RPMI7951 (cell line): ENCODE results near the gene DHX38. TPM values are rescaled to one million over a fixed set of nuclear protein-coding genes. Genes with fewer than 3 reads are reported as not detected.

ENCODE experiments used
- DNase-seq: peaks from one replicate; pipeline ENCODE4 v3.0.0-alpha.2; 2012; ENCODE audit warnings: low read depth
- total RNA-seq: library from RNA; depleted of rRNA; stranded (reverse); fragments of >200 nt; shearing (Covaris generic); gene quantifications from 2 replicates; pipeline ENCODE4 v1.2.3, GENCODE V29; 2014

DHX38 gene
- total RNA-seq, 1 experiment from 2014 or later = 35.6 TPM

GRCh38 chr16:72083778-72084404, 9.8 kb upstream of the DHX38 start:
- DNase-seq = no peak

DNA sequence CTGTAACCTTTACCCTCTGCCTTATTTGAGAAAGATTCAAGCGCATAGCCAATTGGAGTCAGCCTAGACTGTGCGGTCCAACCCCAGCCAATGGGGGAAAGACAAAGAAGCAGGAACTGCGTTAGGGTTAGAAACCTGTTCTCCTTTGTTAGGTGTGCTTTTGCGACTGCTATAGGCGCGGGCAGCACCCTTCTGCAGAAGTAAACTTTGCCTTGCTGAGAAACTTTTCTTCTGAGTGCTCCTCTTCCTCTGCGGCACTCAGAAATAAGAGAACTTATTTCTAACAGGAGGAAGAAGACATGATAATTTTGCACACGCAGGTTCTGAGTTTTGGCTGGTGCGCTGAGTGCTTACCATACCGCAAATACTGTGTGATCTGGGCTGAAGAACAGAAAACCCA, 9.2 kb upstream of the DHX38 start:
- DNase-seq = no peak

- DNase-seq = no peak
Observed at GRCh38 chr16:72085002-72085401, 8.6 kb upstream of the DHX38 start.

GRCh38 chr16:72091217-72091616, 2.4 kb upstream of the DHX38 start:
- DNase-seq = no peak

DNA sequence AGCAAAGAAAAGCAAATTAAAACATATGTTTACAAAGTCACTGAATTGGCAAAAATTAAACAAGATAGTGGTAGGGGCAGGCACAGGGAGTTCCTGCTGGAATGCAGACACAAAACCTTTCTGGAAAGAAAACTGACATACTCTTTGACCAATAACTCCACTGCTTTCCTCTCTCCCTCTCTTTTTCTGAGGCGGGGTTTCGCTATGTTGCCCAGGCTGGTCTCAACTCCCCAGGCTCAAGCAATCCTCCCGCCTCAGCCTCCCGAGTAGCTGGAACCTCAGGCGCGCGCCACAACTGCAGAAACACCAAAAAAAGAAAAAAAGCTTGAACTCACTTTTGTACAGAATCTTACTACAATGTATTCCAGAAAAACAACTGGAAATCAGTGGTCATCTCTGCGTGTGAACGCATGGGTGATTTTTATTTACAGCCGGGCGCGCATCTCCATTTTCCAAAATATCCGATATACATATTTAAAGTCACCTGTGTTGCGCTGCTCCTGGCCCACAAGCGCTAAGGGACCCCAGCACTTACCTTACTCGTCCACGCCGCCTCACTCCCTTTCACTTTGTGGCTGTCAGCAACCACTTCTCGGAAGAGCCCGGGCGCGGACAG, 707 bp upstream of the DHX38 start:
- DNase-seq = peak; percentile 73

GRCh38 chr16:72094266-72094610, 591 bp downstream of the DHX38 start:
- peak; percentile 15 for DNase-seq

DNA sequence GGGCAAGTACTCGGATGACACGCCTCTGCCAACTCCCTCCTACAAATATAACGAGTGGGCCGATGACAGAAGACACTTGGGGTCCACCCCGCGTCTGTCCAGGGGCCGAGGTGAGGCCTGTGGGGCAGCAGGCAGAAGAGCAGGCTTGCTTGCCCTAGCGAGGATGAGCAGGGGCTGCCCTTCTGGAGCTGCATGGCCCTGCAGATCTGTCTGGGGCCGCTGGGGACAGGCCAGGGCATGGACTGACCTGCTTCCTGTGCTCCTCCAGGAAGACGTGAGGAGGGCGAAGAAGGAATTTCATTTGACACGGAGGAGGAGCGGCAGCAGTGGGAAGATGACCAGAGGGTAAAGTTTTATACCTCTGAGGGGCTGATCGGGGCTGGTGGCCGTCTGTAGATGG, 5.3 kb downstream of the DHX38 start:
- DNase-seq = no peak

- DNase-seq = peak; percentile 51
Observed at GRCh38 chr16:72099377-72099818, 5.8 kb downstream of the DHX38 start.

DNA sequence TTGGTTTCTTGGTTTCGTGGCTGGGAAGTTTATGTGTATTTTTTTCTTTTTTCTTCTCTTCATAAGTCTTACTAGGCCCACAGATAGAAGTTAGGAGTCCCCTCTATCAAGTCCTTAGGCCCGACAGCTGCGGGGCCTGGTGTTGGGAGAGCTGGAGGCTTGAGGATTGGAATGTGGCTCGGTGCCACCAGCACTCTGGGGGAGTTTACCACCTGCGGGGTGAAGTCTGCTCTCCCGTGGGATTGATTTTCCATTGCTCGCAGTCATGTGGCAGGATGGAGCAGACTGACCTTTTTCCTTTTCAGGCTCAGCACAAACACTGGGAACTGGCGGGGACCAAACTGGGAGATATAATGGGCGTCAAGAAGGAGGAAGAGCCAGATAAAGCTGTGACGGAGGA, 7.5 kb downstream of the DHX38 start:
- DNase-seq = no peak

GRCh38 chr16:72104905-72105304, 11.3 kb downstream of the DHX38 start:
- no peak for DNase-seq

- no peak for DNase-seq
Observed at GRCh38 chr16:72105978-72106377, 12.3 kb downstream of the DHX38 start.

DNA sequence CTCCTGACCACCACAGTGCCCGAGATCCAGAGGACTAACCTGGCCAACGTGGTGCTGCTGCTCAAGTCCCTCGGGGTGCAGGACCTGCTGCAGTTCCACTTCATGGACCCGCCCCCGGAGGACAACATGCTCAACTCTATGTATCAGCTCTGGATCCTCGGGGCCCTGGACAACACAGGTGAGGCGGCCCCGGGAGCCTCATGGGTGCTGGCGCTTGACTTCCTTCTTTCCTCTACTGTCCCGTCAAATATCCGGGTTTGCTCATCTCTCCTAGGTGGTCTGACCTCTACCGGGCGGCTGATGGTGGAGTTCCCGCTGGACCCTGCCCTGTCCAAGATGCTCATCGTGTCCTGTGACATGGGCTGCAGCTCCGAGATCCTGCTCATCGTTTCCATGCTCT, 13.7 kb downstream of the DHX38 start:
- DNase-seq = no peak

DNA sequence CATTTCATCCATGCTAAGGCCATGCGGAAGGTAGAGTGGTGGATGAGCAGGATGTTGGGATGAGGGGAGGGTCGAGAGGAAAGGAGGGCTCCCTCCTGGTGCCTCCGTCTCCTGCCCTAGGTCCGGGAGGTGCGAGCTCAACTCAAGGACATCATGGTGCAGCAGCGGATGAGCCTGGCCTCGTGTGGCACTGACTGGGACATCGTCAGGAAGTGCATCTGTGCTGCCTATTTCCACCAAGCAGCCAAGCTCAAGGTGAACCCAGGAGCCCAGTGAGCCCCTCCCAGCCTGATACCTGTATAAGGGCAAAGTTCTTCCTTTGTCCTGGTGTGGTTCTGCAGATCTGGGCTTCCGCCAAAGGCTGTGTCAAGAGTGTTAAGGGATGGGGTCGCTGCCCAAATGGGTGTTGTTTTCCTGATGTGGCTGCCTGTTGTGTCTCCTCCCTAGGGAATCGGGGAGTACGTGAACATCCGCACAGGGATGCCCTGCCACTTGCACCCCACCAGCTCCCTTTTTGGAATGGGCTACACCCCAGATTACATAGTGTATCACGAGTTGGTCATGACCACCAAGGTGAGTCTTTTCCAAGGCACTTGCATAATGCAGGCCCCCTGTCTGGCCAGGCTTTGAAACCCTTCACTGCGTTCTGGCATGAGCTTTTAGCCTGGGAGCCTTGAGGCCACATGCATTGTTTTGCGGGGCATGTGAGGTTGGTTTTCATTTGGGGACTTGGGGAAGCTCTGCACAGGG, 14.9 kb downstream of the DHX38 start:
- no peak for DNase-seq

DNA sequence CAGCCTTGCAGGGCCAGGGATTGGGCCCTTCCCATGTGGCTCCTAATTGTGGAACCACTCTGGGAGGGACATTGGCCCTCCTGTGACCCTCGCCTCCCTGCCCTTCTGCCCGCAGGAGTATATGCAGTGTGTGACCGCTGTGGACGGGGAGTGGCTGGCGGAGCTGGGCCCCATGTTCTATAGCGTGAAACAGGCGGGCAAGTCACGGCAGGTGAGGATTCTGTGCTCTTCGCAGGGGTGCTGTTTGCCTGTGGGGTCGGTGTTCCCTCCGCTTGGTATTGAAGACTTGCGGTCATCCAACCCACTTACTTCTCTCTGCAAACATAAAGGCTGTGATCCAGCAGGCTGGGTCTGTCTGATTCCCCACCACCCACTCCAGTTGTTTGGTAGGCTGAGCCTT, 15.7 kb downstream of the DHX38 start:
- no peak for DNase-seq

DNA sequence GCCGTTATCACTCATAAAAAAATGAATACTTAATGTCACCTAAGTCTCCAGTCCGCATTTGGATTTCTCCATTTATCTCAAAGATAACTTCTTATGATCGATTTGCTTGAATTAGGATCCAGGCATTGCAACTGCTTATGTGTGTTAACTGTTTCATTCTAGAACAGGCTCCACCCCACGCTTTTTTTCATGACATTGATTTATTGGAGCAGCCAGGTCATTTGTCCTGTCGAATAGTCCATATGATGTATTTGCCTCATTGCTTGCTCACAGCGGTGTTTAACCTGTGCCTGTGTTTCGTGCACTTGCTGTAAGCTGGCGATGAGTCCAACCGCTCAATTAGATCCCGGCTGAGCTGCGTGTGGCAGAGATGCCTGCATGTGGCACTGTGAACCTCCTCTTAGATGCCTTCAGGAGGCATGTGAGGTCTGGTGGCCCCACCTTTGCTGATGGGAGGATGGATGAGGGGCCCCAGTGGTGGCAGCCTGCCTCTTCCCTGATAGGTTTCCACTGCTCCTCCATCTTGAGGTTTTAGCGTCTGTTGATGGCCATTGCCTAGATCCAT, 16.4 kb downstream of the DHX38 start:
- no peak for DNase-seq

DNA sequence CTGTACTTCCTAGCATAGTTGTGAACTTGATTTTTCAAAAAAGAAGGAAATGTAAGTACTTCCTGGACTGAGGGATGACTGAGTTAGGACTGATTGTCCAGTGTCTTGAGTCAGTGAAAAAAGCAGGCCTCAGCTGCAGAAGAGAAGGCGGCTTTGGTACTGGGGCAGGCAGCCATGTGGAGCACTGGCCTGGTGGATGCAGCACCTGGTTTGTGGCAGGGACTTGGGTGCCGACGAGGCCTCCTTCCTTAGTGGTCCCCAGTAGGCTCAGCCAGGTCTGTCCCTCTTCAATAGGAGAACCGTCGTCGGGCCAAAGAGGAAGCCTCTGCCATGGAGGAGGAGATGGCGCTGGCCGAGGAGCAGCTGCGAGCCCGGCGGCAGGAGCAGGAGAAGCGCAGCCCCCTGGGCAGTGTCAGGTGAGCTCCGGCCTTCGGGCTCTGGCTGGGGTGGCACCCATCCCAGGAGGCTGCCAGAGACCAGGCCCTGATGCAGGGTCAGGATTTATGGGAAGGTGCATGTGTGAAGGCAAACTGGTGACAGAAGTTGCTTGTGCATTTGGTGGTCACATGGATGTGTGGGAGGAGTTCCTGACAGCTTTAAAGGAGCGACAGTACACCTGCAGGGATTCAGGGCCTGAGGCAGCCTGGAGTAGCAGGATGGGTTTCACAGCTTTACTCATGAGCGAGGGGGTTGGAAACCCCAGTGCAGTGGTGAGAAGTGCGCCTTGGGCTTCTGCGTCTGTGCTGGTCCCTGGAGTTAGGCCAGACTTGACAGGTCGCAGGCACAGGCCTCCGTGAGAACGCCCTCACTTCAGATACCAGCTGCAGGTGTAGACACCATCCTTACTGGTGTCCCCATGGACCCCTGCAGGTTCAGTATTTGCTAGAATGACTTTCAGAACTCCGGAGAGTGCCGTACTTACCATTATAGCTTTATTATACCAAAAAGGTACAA, 17.3 kb downstream of the DHX38 start:
- DNase-seq = no peak

DNA sequence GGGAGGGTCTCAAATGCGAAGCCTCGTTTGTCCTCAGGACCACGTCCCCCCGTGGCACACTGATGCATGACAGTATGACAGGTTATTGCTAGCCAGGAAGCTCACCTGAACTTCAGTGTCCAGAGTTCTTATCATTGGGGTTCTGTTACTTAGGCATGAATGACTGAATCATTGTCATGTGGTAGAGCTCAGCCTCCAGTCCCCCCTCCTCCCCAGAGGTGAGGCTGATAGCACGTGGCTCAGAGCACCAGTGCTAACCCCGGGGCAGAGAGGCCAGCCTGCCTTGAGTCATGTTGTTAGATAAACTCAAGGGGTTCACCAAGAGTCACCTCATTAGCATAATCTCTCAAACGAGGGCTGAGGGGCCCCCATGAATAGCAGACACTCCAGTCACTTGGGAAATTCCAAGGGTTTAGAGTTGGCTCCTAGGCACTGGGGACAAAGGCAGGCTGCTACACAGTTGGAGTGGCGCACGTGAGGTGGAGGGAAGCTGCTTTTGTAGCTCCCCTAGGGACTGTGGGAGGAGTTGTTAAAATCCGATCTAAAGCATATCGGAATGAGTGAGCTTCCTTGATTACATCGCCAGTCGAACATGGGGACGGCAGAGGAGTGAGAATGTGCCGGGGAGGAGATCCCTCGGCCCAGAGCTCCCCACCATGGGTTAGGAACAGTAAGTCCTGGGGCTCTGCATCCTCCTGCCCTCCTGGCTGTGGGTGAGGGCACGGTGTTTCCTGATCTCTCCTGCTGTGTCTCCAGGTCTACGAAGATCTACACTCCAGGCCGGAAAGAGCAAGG, 18.2 kb downstream of the DHX38 start:
- no peak for DNase-seq

DNA sequence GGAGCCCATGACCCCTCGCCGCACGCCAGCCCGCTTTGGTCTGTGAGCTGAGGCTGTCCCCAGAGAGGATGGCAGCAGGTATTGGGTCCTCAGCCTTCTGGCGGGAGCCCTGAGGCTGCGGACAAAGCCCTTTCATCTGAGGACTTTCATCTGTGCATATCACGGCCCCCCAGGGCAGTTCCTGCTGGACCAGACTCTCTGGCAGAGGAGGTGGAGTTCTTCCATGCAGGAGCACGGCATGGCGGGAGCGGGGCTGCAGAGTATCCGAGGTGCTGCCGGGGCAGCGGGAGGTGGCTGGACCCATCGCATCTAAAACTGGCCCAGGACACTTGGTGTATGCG, 18.8 kb downstream of the DHX38 start:
- DNase-seq = no peak

DNA sequence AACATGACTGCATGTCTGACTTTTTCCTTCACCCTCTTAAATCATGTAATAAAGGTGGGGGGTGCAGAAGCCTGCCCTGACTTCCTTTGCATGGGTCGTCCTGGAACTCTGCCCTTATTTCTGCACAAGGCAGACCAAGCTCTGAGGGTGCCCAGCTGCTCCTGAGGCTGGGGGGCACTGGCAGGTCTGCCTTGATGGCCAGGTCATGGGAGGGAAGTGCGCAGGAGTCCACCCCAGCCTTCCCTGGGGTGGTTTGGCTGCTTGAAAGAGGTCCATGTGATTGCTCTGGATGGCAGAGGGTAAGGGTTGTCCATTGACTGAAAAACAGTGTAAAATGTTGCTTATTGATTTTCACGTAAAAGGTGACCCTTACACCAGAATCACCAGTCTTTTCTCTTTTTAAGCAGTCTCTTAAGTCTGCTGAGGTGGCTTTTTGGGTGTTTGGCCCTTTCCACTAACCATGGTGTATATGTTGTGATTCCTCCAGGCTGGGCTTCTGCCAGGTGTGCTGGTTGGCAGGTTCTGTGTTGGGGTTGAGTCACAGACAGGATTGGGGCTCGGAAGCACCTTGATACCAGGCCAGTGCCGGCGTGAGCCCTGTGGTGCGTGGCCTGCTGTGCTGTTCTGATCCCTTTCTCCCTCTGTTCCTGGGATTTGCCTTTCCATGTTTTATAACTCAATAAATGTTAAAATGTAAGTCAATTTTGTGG, 19.4 kb downstream of the DHX38 start:
- no peak for DNase-seq

DNA sequence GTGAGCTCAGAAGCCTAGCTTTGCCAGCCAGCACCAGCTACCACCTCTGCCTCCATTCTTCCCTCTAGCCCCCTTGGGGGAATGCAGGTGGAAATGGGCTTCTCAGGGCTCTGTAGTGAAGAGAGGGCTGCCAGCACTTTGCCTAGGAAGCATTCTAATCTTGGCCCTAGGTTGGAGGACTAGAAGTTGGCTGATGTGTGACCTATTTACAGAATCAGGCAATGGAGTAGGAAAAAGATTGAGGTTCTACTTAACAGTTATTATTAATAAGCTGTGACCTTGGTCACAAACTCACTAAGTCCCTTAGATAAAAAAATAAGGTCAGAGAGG, 19.9 kb downstream of the DHX38 start:
- DNase-seq = no peak

GRCh38 chr16:72120026-72120425, 26.4 kb downstream of the DHX38 start:
- no peak for DNase-seq
